Measurements from ENCODE around the gene CPLX3.

Gene CPLX3

GRCh38 chr15:74845208-74845568, 18.8 kb downstream of the CPLX3 start:
- no peak for DNase-seq (ENCODE audit: low read depth)

GRCh38 chr15:74845581-74845980, 19.2 kb downstream of the CPLX3 start:
- DNase-seq (ENCODE audit: low read depth), result no peak

- no peak for DNase-seq (ENCODE audit: low read depth)
Measured at GRCh38 chr15:74847432-74847831, 21.0 kb downstream of the CPLX3 start.

- no peak for DNase-seq (ENCODE audit: low read depth)
Measured at GRCh38 chr15:74850393-74850792, 24.0 kb downstream of the CPLX3 start.

GRCh38 chr15:74851960-74852359, 25.5 kb downstream of the CPLX3 start:
- DNase-seq (ENCODE audit: low read depth), result no peak

GRCh38 chr15:74854453-74855022, 28.1 kb downstream of the CPLX3 start:
- no peak for DNase-seq (ENCODE audit: low read depth)

- DNase-seq (ENCODE audit: low read depth), result no peak
Measured at GRCh38 chr15:74855857-74856256, 29.4 kb downstream of the CPLX3 start.

GRCh38 chr15:74856537-74856936, 30.1 kb downstream of the CPLX3 start:
- no peak for DNase-seq (ENCODE audit: low read depth)

GRCh38 chr15:74857082-74857655, 30.7 kb downstream of the CPLX3 start:
- no peak for DNase-seq (ENCODE audit: low read depth)

- DNase-seq (ENCODE audit: low read depth), result no peak
Measured at GRCh38 chr15:74857671-74858368, 31.4 kb downstream of the CPLX3 start.

- DNase-seq (ENCODE audit: low read depth), result no peak
Measured at GRCh38 chr15:74858369-74858740, 31.9 kb downstream of the CPLX3 start.

- no peak for DNase-seq (ENCODE audit: low read depth)
Measured at GRCh38 chr15:74863239-74864056, 37.0 kb downstream of the CPLX3 start.

- no peak for DNase-seq (ENCODE audit: low read depth)
Measured at GRCh38 chr15:74864296-74864695, 37.9 kb downstream of the CPLX3 start.

GRCh38 chr15:74865316-74865715, 38.9 kb downstream of the CPLX3 start:
- DNase-seq (ENCODE audit: low read depth), result no peak

GRCh38 chr15:74866090-74866489, 39.7 kb downstream of the CPLX3 start:
- peak; percentile 45 for DNase-seq (ENCODE audit: low read depth)

- no peak for DNase-seq (ENCODE audit: low read depth)
Measured at GRCh38 chr15:74867466-74868038, 41.1 kb downstream of the CPLX3 start.

GRCh38 chr15:74868059-74868458, 41.6 kb downstream of the CPLX3 start:
- DNase-seq (ENCODE audit: low read depth), result no peak

- DNase-seq (ENCODE audit: low read depth), result no peak
Measured at GRCh38 chr15:74869372-74869725, 42.9 kb downstream of the CPLX3 start.

- DNase-seq (ENCODE audit: low read depth), result no peak
Measured at GRCh38 chr15:74869726-74870407, 43.4 kb downstream of the CPLX3 start.

- DNase-seq (ENCODE audit: low read depth), result no peak
Measured at GRCh38 chr15:74870436-74871215, 44.2 kb downstream of the CPLX3 start.

GRCh38 chr15:74872702-74873035, 46.2 kb downstream of the CPLX3 start:
- DNase-seq (ENCODE audit: low read depth), result no peak

Measured in stromal cell of bone marrow (primary cell).